Stomach (tissue), 4 donors: ENCODE measurements around the gene THEM4.

ENCODE experiments used
- EP300 ChIP-seq: sonication (generic); formaldehyde crosslinking; IDR thresholded peaks from one replicate; pipeline ENCODE4 v1.6.1; 2017; ENCODE audit warnings: antibody characterized with exemption
- POLR2A ChIP-seq, 4 donors: fragments of 450-650 bp; IDR thresholded peaks; one replicate each; pipeline ENCODE4 v1.6.1; 2016; ENCODE audit warnings: antibody characterized with exemption in 4 of 4, control low read depth in 2 of 4, mild to moderate bottlenecking in 1 of 4, moderate library complexity in 1 of 4
- POLR2AphosphoS5 ChIP-seq, 3 donors: sonication (generic); formaldehyde crosslinking; IDR thresholded peaks; one replicate each; pipeline ENCODE4 v1.6.1; 2016; ENCODE audit warnings: antibody characterized with exemption in 3 of 3
- TF ChIP-seq, protein P1 (sequence below), 7 experiments: fragments of 450-650 bp in 4 of 7; fragments of 200-600 bp in 3 of 7; sonication (generic) in 3 of 7; IDR thresholded peaks; one replicate each; pipeline ENCODE4 v1.5.1; 2016 to 2019; ENCODE audit warnings: antibody characterized with exemption in 7 of 7, control low read depth in 2 of 7, mild to moderate bottlenecking in 1 of 7

DNA sequence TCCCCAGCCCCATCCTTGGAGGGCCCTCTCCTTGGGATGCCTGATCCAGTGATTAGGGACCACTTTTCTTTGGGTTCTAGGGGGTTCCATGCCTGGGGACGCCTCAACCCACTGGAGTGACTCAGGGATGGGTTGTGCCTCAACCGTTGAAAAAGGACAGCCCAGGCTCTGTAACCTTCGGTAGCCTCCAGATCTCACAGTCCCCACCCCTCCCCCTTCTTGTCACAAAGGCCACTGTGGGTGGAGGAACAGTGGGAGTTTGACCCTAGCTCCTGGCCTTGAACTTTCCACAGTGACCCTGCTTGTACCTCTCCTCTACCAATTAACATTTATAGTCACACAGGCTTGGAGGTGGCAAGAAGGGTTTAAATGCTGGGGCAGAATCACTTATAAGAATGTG is 75.1 kb downstream of the THEM4 start:
- TF ChIP-seq POLR2A (IDR thresholded peaks at IDR 0.05): no peak
- TF ChIP-seq, protein P1, sequence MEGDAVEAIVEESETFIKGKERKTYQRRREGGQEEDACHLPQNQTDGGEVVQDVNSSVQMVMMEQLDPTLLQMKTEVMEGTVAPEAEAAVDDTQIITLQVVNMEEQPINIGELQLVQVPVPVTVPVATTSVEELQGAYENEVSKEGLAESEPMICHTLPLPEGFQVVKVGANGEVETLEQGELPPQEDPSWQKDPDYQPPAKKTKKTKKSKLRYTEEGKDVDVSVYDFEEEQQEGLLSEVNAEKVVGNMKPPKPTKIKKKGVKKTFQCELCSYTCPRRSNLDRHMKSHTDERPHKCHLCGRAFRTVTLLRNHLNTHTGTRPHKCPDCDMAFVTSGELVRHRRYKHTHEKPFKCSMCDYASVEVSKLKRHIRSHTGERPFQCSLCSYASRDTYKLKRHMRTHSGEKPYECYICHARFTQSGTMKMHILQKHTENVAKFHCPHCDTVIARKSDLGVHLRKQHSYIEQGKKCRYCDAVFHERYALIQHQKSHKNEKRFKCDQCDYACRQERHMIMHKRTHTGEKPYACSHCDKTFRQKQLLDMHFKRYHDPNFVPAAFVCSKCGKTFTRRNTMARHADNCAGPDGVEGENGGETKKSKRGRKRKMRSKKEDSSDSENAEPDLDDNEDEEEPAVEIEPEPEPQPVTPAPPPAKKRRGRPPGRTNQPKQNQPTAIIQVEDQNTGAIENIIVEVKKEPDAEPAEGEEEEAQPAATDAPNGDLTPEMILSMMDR (IDR thresholded peaks at IDR 0.05): no peak
- no peak for TF ChIP-seq EP300
- no peak for TF ChIP-seq POLR2AphosphoS5 (IDR thresholded peaks at IDR 0.05)
